ENCODE data around the gene PLEKHF1.

PLEKHF1 gene

GRCh38 chr19:29678484-29679106, 13.3 kb downstream of the PLEKHF1 start:
- DNase-seq (ENCODE audit: low spot score), result no peak

GRCh38 chr19:29679598-29680210, 14.4 kb downstream of the PLEKHF1 start:
- DNase-seq (ENCODE audit: low spot score), result no peak

- no peak for DNase-seq (ENCODE audit: low spot score)
Measured at GRCh38 chr19:29680447-29680846, 15.2 kb downstream of the PLEKHF1 start.

GRCh38 chr19:29680937-29681336, 15.7 kb downstream of the PLEKHF1 start:
- no peak for DNase-seq (ENCODE audit: low spot score)

GRCh38 chr19:29681422-29682235, 16.4 kb downstream of the PLEKHF1 start:
- no peak for DNase-seq (ENCODE audit: low spot score)

GRCh38 chr19:29682236-29682895, 17.1 kb downstream of the PLEKHF1 start:
- no peak for DNase-seq (ENCODE audit: low spot score)

- no peak for DNase-seq (ENCODE audit: low spot score)
Measured at GRCh38 chr19:29683009-29683408, 17.7 kb downstream of the PLEKHF1 start.

- no peak for DNase-seq (ENCODE audit: low spot score)
Measured at GRCh38 chr19:29685326-29685725, 20.1 kb downstream of the PLEKHF1 start.

- DNase-seq (ENCODE audit: low spot score), result no peak
Measured at GRCh38 chr19:29686285-29686805, 21.1 kb downstream of the PLEKHF1 start.

- no peak for DNase-seq (ENCODE audit: low spot score)
Measured at GRCh38 chr19:29687244-29687896, 22.1 kb downstream of the PLEKHF1 start.

- no peak for DNase-seq (ENCODE audit: low spot score)
Measured at GRCh38 chr19:29687897-29688728, 22.9 kb downstream of the PLEKHF1 start.

- peak; percentile 59 for DNase-seq (ENCODE audit: low spot score)
Measured at GRCh38 chr19:29690842-29691241, 25.6 kb downstream of the PLEKHF1 start.

GRCh38 chr19:29694161-29694560, 28.9 kb downstream of the PLEKHF1 start:
- no peak for DNase-seq (ENCODE audit: low spot score)

- peak; percentile 88 for DNase-seq (ENCODE audit: low spot score)
Measured at GRCh38 chr19:29694669-29695627, 29.7 kb downstream of the PLEKHF1 start.

GRCh38 chr19:29695765-29696564, 30.7 kb downstream of the PLEKHF1 start:
- no peak for DNase-seq (ENCODE audit: low spot score)

GRCh38 chr19:29696565-29696846, 31.2 kb downstream of the PLEKHF1 start:
- DNase-seq (ENCODE audit: low spot score), result no peak

GRCh38 chr19:29697523-29698261, 32.4 kb downstream of the PLEKHF1 start:
- DNase-seq (ENCODE audit: low spot score), result no peak

- no peak for DNase-seq (ENCODE audit: low spot score)
Measured at GRCh38 chr19:29699861-29700260, 34.6 kb downstream of the PLEKHF1 start.

Data from HuH-7 (cell line).